SH-SY5Y (cell line): Measurements from ENCODE around the gene HMGA1.

ENCODE experiments used
- GATA2 ChIP-seq: IDR thresholded peaks from 2 replicates; pipeline ENCODE4 v1.6.1; 2011; ENCODE audit warnings: mild to moderate bottlenecking, low read depth, low read length
- GATA3 ChIP-seq: IDR thresholded peaks from 2 replicates; pipeline ENCODE4 v1.6.1; 2011; ENCODE audit warnings: low read depth, mild to moderate bottlenecking, low read length, moderate library complexity

GRCh38 chr6:34246249-34246562 is 9.5 kb downstream of the HMGA1 start:
- TF ChIP-seq GATA3 (no peak), GATA2 (no peak)
